SK-N-SH treated with all-trans-retinoic acid at 6 μM for 48 hours (cell line): ENCODE results near the gene KIF3B.

Source experiments
- ATAC-seq: fragments of 200-7000 bp; cut with Tn5 transposase; 3 replicates; pipeline ENCODE4 v1.9.1; 2020; ENCODE audit warnings: mild to moderate bottlenecking, moderate library complexity
- ARNTL ChIP-seq: fragments of 450-650 bp; formaldehyde crosslinking; IDR thresholded peaks from 2 replicates; pipeline ENCODE4 v1.5.0; 2020; ENCODE audit warnings: low read depth, mild to moderate bottlenecking, moderate library complexity, borderline replicate concordance
- BACH2 ChIP-seq: fragments of 250-450 bp; sonication (Bioruptor Pico); IDR thresholded peaks from 2 replicates; pipeline ENCODE4 v1.9.0; 2021; ENCODE audit warnings: mild to moderate bottlenecking, borderline replicate concordance
- CREB5 ChIP-seq: fragments of 250-450 bp; sonication (Bioruptor Pico); IDR thresholded peaks from 2 replicates; pipeline ENCODE4 v1.5.1; 2020; ENCODE audit warnings: low read depth, mild to moderate bottlenecking, moderate library complexity
- ESRRG ChIP-seq: fragments of 250-450 bp; sonication (Bioruptor Pico); IDR thresholded peaks from 2 replicates; pipeline ENCODE4 v1.6.1; 2021; ENCODE audit warnings: mild to moderate bottlenecking
- GLIS3 ChIP-seq: fragments of 250-450 bp; sonication (Bioruptor Pico); IDR thresholded peaks from 2 replicates; pipeline ENCODE4 v1.5.0; 2020; ENCODE audit warnings: mild to moderate bottlenecking, moderate library complexity
- ISL1 ChIP-seq: fragments of 250-450 bp; sonication (Bioruptor Pico); IDR thresholded peaks from 2 replicates; pipeline ENCODE4 v2.1.2; 2022; ENCODE audit warnings: mild to moderate bottlenecking, moderate library complexity
- OSR1 ChIP-seq: fragments of 250-450 bp; sonication (Bioruptor Pico); IDR thresholded peaks from 2 replicates; pipeline ENCODE4 v1.8.0; 2022; ENCODE audit warnings: moderate library complexity, mild to moderate bottlenecking, inconsistent platforms
- PATZ1 ChIP-seq: fragments of 250-450 bp; sonication (Bioruptor Pico); IDR thresholded peaks from 2 replicates; pipeline ENCODE4 v1.8.0; 2020; ENCODE audit warnings: mild to moderate bottlenecking, moderate library complexity, borderline replicate concordance
- POU6F1 ChIP-seq: fragments of 250-450 bp; sonication (Bioruptor Pico); IDR thresholded peaks from 2 replicates; pipeline ENCODE4 v1.8.0; 2021; ENCODE audit warnings: low read depth, mild to moderate bottlenecking, moderate library complexity, borderline replicate concordance
- PPARA ChIP-seq: fragments of 250-450 bp; sonication (Bioruptor Pico); IDR thresholded peaks from 2 replicates; pipeline ENCODE4 v1.5.0; 2020; ENCODE audit warnings: mild to moderate bottlenecking, borderline replicate concordance
- RARB ChIP-seq: fragments of 250-450 bp; sonication (Bioruptor Pico); IDR thresholded peaks from 2 replicates; pipeline ENCODE4 v1.8.0; 2021; ENCODE audit warnings: mild to moderate bottlenecking, moderate library complexity
- SNAI2 ChIP-seq: fragments of 250-450 bp; sonication (Bioruptor Pico); IDR thresholded peaks from 2 replicates; pipeline ENCODE4 v1.5.0; 2020; ENCODE audit warnings: mild to moderate bottlenecking, moderate library complexity
- TCF4 ChIP-seq: fragments of 250-450 bp; sonication (Bioruptor Pico); IDR thresholded peaks from 2 replicates; pipeline ENCODE4 v1.8.0; 2021; ENCODE audit warnings: mild to moderate bottlenecking, moderate library complexity, borderline replicate concordance
- TOX ChIP-seq: fragments of 250-450 bp; sonication (Bioruptor Pico); IDR thresholded peaks from 2 replicates; pipeline ENCODE4 v1.8.0; 2021; ENCODE audit warnings: mild to moderate bottlenecking, moderate library complexity, borderline replicate concordance
- ZC3H10 ChIP-seq: fragments of 250-450 bp; sonication (Bioruptor Pico); IDR thresholded peaks from 2 replicates; pipeline ENCODE4 v1.5.1; 2021; ENCODE audit warnings: mild to moderate bottlenecking, moderate library complexity
- ZFP3 ChIP-seq: fragments of 250-450 bp; sonication (Bioruptor Pico); IDR thresholded peaks from 2 replicates; pipeline ENCODE4 v1.5.0; 2020; ENCODE audit warnings: mild to moderate bottlenecking, moderate library complexity
- ZNF565 ChIP-seq: fragments of 450-650 bp; formaldehyde crosslinking; conservative IDR thresholded peaks from 2 replicates; pipeline ENCODE4 v1.5.0; 2020; ENCODE audit warnings: low read depth, mild to moderate bottlenecking, moderate library complexity
- ZNF70 ChIP-seq: fragments of 450-650 bp; formaldehyde crosslinking; IDR thresholded peaks from 2 replicates; pipeline ENCODE4 v1.5.0; 2020; ENCODE audit warnings: mild to moderate bottlenecking, moderate library complexity
- ZNF8 ChIP-seq: fragments of 450-650 bp; formaldehyde crosslinking; IDR thresholded peaks from 2 replicates; pipeline ENCODE4 v1.5.0; 2020; ENCODE audit warnings: mild to moderate bottlenecking, moderate library complexity

KIF3B gene

GRCh38 chr20:32232326-32232886 lies 45.0 kb upstream of the KIF3B start:
- TF ChIP-seq ZNF565 (CRISPR knock-in tag): no peak
- TF ChIP-seq ZNF70: no peak
- TF ChIP-seq BACH2: no peak
- TF ChIP-seq OSR1: no peak
- no peak for TF ChIP-seq ESRRG (CRISPR knock-in tag)
- TF ChIP-seq SNAI2 (CRISPR knock-in tag): no peak
- no peak for TF ChIP-seq ZC3H10
- no peak for TF ChIP-seq ARNTL (CRISPR knock-in tag)
- TF ChIP-seq TOX: no peak
- TF ChIP-seq ISL1: no peak
- TF ChIP-seq POU6F1: no peak
- TF ChIP-seq TCF4 (CRISPR knock-in tag): no peak
- no peak for TF ChIP-seq GLIS3 (CRISPR knock-in tag)
- TF ChIP-seq PPARA (CRISPR knock-in tag): no peak
- no peak for ATAC-seq

- ATAC-seq: no peak
- no peak for TF ChIP-seq TCF4 (CRISPR knock-in tag)
- no peak for TF ChIP-seq RARB (CRISPR knock-in tag)
These were observed 44.2 kb upstream of the KIF3B start for GRCh38 chr20:32233286-32233685.

GRCh38 chr20:32234135-32234808 lies 43.2 kb upstream of the KIF3B start:
- no peak for ATAC-seq
- no peak for TF ChIP-seq CREB5 (CRISPR knock-in tag)
- no peak for TF ChIP-seq PATZ1 (CRISPR knock-in tag)
- no peak for TF ChIP-seq ZNF70
- no peak for TF ChIP-seq ARNTL (CRISPR knock-in tag)
- no peak for TF ChIP-seq BACH2
- no peak for TF ChIP-seq TCF4 (CRISPR knock-in tag)
- TF ChIP-seq POU6F1: no peak
- no peak for TF ChIP-seq RARB (CRISPR knock-in tag)
- no peak for TF ChIP-seq SNAI2 (CRISPR knock-in tag)
- no peak for TF ChIP-seq ESRRG (CRISPR knock-in tag)

GRCh38 chr20:32235331-32236047 lies 42.0 kb upstream of the KIF3B start:
- TF ChIP-seq ESRRG (CRISPR knock-in tag) (no peak), SNAI2 (CRISPR knock-in tag) (no peak), ZNF8 (CRISPR knock-in tag) (no peak), BACH2 (no peak), ARNTL (CRISPR knock-in tag) (no peak), ZNF565 (CRISPR knock-in tag) (no peak), ZFP3 (CRISPR knock-in tag) (no peak), POU6F1 (no peak), CREB5 (CRISPR knock-in tag) (no peak)
- ATAC-seq: no peak
